Aorta (tissue), 5 donors: ENCODE data around the gene TWIST2. TPM values are rescaled to one million over a fixed set of nuclear protein-coding genes. Genes with fewer than 3 reads are reported as not detected.

Source experiments
- ATAC-seq: fragments of 200-7000 bp; cut with Tn5 transposase; one replicate; pipeline ENCODE4 v1.9.1; 2022; ENCODE audit warnings: moderate library complexity; ENCODE audit not compliant: low FRiP score
- DNase-seq, 2 donors: peaks; one replicate each; pipeline ENCODE4 v3.0.0-alpha.2; 2020
- H3K27ac ChIP-seq, 2 donors: one replicate each; pipeline ENCODE4 v1.5.1; 2013; ENCODE audit warnings: low read length in 2 of 2, mild to moderate bottlenecking in 2 of 2, moderate library complexity in 2 of 2, control low read depth in 1 of 2, inconsistent platforms in 1 of 2, low read depth in 1 of 2
- H3K27me3 ChIP-seq, 2 donors: one replicate each; pipeline ENCODE4 v1.6.1; 2013; ENCODE audit warnings: control low read depth in 1 of 2, low read length in 1 of 2, mild to moderate bottlenecking in 1 of 2, moderate library complexity in 1 of 2; ENCODE audit not compliant: insufficient read depth in 2 of 2, control insufficient read depth in 1 of 2
- H3K36me3 ChIP-seq, 2 donors: one replicate each; pipeline ENCODE4 v1.6.1; 2013; ENCODE audit warnings: control low read depth in 1 of 2, low read length in 1 of 2, mild to moderate bottlenecking in 1 of 2; ENCODE audit not compliant: insufficient read depth in 2 of 2, control insufficient read depth in 1 of 2
- H3K4me1 ChIP-seq, 2 donors: one replicate each; pipeline ENCODE4 v1.6.1; 2013; ENCODE audit warnings: low read length in 2 of 2, control low read depth in 1 of 2, mild to moderate bottlenecking in 1 of 2, moderate library complexity in 1 of 2; ENCODE audit not compliant: insufficient read depth in 2 of 2, control insufficient read depth in 1 of 2
- H3K4me3 ChIP-seq, 2 donors: one replicate each; pipeline ENCODE4 v1.5.1; 2013; ENCODE audit warnings: low read length in 2 of 2, control low read depth in 1 of 2, mild to moderate bottlenecking in 1 of 2
- H3K9me3 ChIP-seq: one replicate; pipeline ENCODE4 v1.6.1; 2013; ENCODE audit warnings: mild to moderate bottlenecking, low read length; ENCODE audit not compliant: control insufficient read depth
- WGBS, 2 donors: extraction: QIAGEN DNeasy Blood & Tissue Kit; methylation state at CpG; one replicate each; pipeline ENCODE4 v1.1.7; 2013; 5-methylcytosine and 5-hydroxymethylcytosine counted together
- intact Hi-C, 2 donors: fragments of 100-400 bp; cut with DNase I; formaldehyde crosslinking; loops; one replicate each; pipeline versions ENCODE4 v1.14.2 to v1.15.0; 2022
- polyA plus RNA-seq, 2 donors: library from polyadenylated mRNA; stranded (reverse); fragments of 200-250 nt; gene quantifications; one replicate each; pipeline ENCODE4 v1.2.3, GENCODE V29; 2013
- total RNA-seq, 2 donors: library from RNA; stranded (reverse); fragmentation: NEBNext Ultra II Directional; extraction: Animal tissue kit (Norgen Biotek cat#: 25700); gene quantifications; one replicate each; pipeline ENCODE4 v1.2.1, GENCODE V29; 2021
- donor health status: healthy with polysubstance abuse.
- donor health status: Bipolar disorder and iron deficiency.
- donor health status: DM: no; HTN: no; CAD: no.
- donor health status: DM: no; HTN: no; CAD: no.
- donor health status: DM: yes; HTN: yes; CAD: no.

The TWIST2 gene
- total and polyA plus RNA-seq, 4 donors = 6.0 to 20.8 (median 14.6) TPM

DNA sequence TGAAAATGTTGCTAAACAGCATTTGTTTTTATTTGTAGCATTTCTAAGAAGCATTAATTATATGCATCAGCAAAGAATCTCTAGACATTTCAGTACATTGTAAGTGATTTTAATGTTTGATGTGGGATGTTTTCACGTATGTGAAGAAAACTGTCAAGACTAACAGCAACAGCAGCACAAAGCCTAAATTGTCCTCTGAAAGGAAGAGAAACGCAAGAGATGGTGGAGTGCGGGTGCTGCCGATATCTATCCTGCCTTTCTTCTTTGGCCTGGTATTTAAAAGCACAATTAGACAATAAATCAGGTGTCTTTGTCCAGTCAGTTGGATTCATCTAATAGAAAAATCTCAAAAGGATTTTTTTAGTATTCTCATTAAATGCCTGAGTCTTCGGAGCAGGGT, 3.1 kb downstream of the TWIST2 start:
- DNase-seq = no peak
- H3K36me3 ChIP-seq = no peaks in the 10 kb centered on the region
- ATAC-seq = no peak
- 97 to 98% methylated on average over 5 of the region's 5 CpGs for WGBS, 2 donors
- intact Hi-C loops = no loop called here
- H3K27me3 ChIP-seq = no peaks in the 10 kb centered on the region
- H3K27ac ChIP-seq = no peak overlapping the region
- no peak overlapping the region for H3K4me3 ChIP-seq
- no peaks in the 10 kb centered on the region for H3K9me3 ChIP-seq
- H3K4me1 ChIP-seq = no peaks in the 10 kb centered on the region

- ATAC-seq = no peak
- no peak overlapping the region for H3K4me3 ChIP-seq
- intact Hi-C loops = no loop called here
- H3K36me3 ChIP-seq = no peaks in the 10 kb centered on the region
- DNase-seq = no peak
- no peaks in the 10 kb centered on the region for H3K9me3 ChIP-seq
- 86 to 89% methylated on average over 3 of the region's 3 CpGs for WGBS, 2 donors
- H3K4me1 ChIP-seq = no peaks in the 10 kb centered on the region
- H3K27me3 ChIP-seq = no peaks in the 10 kb centered on the region
- no peak overlapping the region for H3K27ac ChIP-seq
Measured at GRCh38 chr2:238851761-238852160, 3.9 kb downstream of the TWIST2 start.

DNA sequence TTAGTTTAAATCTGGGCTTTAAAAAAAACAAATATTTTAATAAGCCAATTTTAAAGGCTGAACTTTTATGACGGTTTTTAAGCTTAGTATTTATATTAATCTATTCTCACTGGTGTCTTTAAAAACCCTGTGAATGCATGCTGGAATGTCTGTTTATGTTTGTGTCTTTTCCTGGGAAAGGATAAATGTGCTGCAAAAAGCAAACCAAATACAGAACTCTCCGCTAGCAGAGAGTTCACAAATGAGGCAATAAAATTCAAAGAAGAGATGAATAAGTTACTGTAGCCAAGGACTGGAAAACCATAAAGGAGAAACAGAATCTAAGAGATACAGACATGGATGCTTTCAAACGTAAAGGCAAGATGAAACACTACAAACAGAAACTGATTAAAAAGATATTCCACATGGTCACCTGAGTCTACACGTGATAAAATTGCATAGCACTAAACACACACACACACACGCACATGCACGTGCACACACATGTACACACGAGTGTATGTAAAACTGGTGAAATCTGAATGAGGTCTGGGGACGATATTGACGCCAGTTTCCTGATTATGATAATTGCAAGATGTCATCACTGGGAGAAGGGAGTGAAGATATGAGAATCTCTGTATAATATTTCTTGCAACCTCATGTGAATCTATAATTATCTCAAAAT, 4.5 kb downstream of the TWIST2 start:
- 82 to 84% methylated on average over 9 of the region's 9 CpGs for WGBS, 2 donors
- Histone ChIP-seq H3K27ac (no peak overlapping the region), H3K36me3 (no peaks in the 10 kb centered on the region), H3K9me3 (no peaks in the 10 kb centered on the region), H3K4me3 (no peak overlapping the region), H3K4me1 (no peaks in the 10 kb centered on the region), H3K27me3 (no peaks in the 10 kb centered on the region)
- intact Hi-C loops = no loop called here
- ATAC-seq (no peak), DNase-seq (no peak)

DNA sequence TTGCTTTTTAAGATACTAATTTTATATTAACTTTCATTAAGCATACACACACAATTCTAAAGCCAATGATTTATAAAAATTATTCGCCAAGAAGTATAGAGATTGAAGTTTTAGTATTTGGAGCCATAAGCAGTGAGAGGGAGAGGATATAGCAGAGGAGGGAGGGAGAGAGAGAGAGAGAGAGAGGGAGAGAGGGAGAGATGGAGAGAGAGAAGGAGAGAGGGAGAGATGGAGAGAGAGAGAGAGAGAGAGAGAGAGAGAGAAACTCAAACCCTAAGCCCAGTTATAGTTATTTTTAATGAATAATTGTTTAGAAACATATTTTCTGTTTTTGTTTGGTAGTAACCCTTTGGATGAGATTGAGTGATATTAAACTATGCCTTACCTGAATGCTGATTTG, 5.3 kb downstream of the TWIST2 start:
- Histone ChIP-seq H3K27ac (no peak overlapping the region), H3K4me1 (no peaks in the 10 kb centered on the region), H3K4me3 (no peak overlapping the region), H3K36me3 (no peaks in the 10 kb centered on the region), H3K9me3 (no peaks in the 10 kb centered on the region), H3K27me3 (no peaks in the 10 kb centered on the region)
- intact Hi-C loops = no loop called here
- WGBS, 2 donors = 98 to 100% methylated on average over 1 of the region's 1 CpG
- ATAC-seq (no peak), DNase-seq (no peak)

- no peaks in the 10 kb centered on the region for H3K4me1 ChIP-seq
- WGBS, 2 donors = 85 to 87% methylated on average over 9 of the region's 9 CpGs
- DNase-seq (no peak), ATAC-seq (no peak)
- intact Hi-C loops = no loop called here
- no peak overlapping the region for H3K27ac ChIP-seq
- no peaks in the 10 kb centered on the region for H3K9me3 ChIP-seq
- no peak overlapping the region for H3K4me3 ChIP-seq
- no peaks in the 10 kb centered on the region for H3K27me3 ChIP-seq
- no peaks in the 10 kb centered on the region for H3K36me3 ChIP-seq
Measured at GRCh38 chr2:238853721-238854120, 5.8 kb downstream of the TWIST2 start.

GRCh38 chr2:238854246-238854645, 6.4 kb downstream of the TWIST2 start:
- no peak for DNase-seq
- Histone ChIP-seq H3K36me3 (no peaks in the 10 kb centered on the region), H3K9me3 (no peaks in the 10 kb centered on the region), H3K27ac (no peak overlapping the region), H3K4me1 (no peaks in the 10 kb centered on the region), H3K27me3 (no peaks in the 10 kb centered on the region), H3K4me3 (no peak overlapping the region)
- intact Hi-C loops = no loop called here
- ATAC-seq = no peak
- WGBS, 2 donors = 65 to 66% methylated on average over 8 of the region's 8 CpGs

GRCh38 chr2:238854699-238855229, 6.9 kb downstream of the TWIST2 start:
- H3K4me1 ChIP-seq = no peaks in the 10 kb centered on the region

DNA sequence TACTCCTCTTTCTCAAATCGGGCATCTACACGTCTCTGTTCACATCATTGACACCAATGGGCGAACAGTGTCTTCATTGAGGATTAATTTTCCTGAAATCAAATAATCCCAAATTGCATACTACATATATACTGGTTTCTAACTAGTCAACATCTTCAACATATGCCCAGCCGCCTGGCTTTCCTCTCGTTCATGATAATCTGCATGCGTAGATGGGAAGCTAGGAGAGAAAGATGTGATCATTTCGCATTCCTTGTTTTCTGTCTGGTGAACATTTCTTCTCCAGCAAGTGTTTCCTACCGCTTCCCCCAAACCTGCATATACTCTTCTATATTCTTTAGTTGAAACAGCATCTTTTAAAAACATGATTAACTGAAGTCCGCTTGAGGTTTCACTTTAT, 7.4 kb downstream of the TWIST2 start:
- intact Hi-C loops = no loop called here
- H3K4me3 ChIP-seq = no peak overlapping the region
- no peaks in the 10 kb centered on the region for H3K4me1 ChIP-seq
- DNase-seq (no peak), ATAC-seq (no peak)
- H3K27me3 ChIP-seq = no peaks in the 10 kb centered on the region
- H3K36me3 ChIP-seq = no peaks in the 10 kb centered on the region
- no peaks in the 10 kb centered on the region for H3K9me3 ChIP-seq
- WGBS, 2 donors = 89 to 92% methylated on average over 9 of the region's 9 CpGs
- H3K27ac ChIP-seq = no peak overlapping the region

More at GRCh38 chr2:238854699-238855229, 6.9 kb downstream of the TWIST2 start:
- H3K9me3 ChIP-seq = no peaks in the 10 kb centered on the region
- no peaks in the 10 kb centered on the region for H3K27me3 ChIP-seq
- peak overlapping the region in 1 of 2 donors; percentile 9 for H3K27ac ChIP-seq
- 56 to 69% methylated on average over 18 of the region's 18 CpGs for WGBS, 2 donors
- intact Hi-C loops = no loop called here
- DNase-seq = no peak
- no peak overlapping the region for H3K4me3 ChIP-seq
- no peak for ATAC-seq
- H3K36me3 ChIP-seq = no peaks in the 10 kb centered on the region

DNA sequence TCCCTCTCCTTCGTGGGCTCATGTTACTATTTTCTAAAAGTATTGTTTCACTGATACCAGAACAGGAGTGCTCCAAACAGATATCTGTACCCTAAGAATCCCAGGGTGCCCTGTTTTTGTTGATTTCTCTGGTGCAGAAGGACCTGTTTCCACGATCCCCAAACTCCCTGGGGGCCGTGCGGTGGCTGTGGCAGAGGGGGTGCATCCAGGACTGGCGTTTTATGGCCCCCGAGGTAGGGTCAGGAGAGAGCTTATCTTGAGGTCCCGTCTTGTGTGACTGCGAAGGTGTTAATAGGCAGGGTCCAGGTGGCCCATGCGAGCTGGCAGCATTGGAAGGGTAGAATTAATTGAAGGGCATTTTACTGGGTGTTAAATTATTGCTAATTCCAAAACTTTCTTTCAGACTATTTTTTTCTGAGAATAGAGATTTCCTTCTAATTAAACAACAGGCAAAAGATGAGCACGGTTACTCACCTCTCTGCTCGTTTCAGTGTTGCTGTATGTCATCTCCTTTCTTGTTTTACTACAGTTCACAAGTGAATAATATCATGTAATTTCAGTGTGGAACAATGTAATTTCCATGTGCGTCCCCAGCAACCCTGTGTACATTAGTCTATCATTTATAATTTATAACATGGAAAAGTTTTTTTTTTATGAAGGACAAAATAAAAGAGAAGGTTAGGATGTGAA, 8.2 kb downstream of the TWIST2 start:
- Histone ChIP-seq H3K27me3 (no peaks in the 10 kb centered on the region), H3K4me1 (no peaks in the 10 kb centered on the region), H3K4me3 (no peak overlapping the region), H3K36me3 (no peaks in the 10 kb centered on the region), H3K27ac (no peak overlapping the region), H3K9me3 (no peaks in the 10 kb centered on the region)
- WGBS, 2 donors = 94 to 95% methylated on average over 12 of the region's 12 CpGs
- intact Hi-C loops = no loop called here
- DNase-seq (no peak), ATAC-seq (no peak)
